Measurements from ENCODE around the gene TTI1.

The TTI1 gene

GRCh38 chr20:37958856-37959520 is 74.3 kb downstream of the TTI1 start:
- no peak for DNase-seq

GRCh38 chr20:37956107-37956585 is 77.1 kb downstream of the TTI1 start:
- no peak for DNase-seq

GRCh38 chr20:37955511-37955910 is 77.7 kb downstream of the TTI1 start:
- DNase-seq: no peak

- no peak for DNase-seq
Measured at GRCh38 chr20:37954626-37955025, 78.6 kb downstream of the TTI1 start.

GRCh38 chr20:37954190-37954589 is 79.1 kb downstream of the TTI1 start:
- DNase-seq: no peak

- no peak for DNase-seq
Measured at GRCh38 chr20:37948956-37949355, 84.3 kb downstream of the TTI1 start.

GRCh38 chr20:37947943-37948342 is 85.3 kb downstream of the TTI1 start:
- DNase-seq: no peak

GRCh38 chr20:37946946-37947345 is 86.3 kb downstream of the TTI1 start:
- DNase-seq: no peak

- DNase-seq: no peak
Measured at GRCh38 chr20:37945091-37945547, 88.1 kb downstream of the TTI1 start.

- DNase-seq: no peak
Measured at GRCh38 chr20:37944456-37944981, 88.7 kb downstream of the TTI1 start.

GRCh38 chr20:37943501-37944455 is 89.5 kb downstream of the TTI1 start:
- no peak for DNase-seq

GRCh38 chr20:37943033-37943432 is 90.2 kb downstream of the TTI1 start:
- no peak for DNase-seq

- DNase-seq: no peak
Measured at GRCh38 chr20:37941992-37942391, 91.3 kb downstream of the TTI1 start.

GRCh38 chr20:37941332-37941731 is 91.9 kb downstream of the TTI1 start:
- no peak for DNase-seq

GRCh38 chr20:37940858-37941257 is 92.4 kb downstream of the TTI1 start:
- DNase-seq: no peak

- DNase-seq: no peak
Measured at GRCh38 chr20:37939701-37940560, 93.3 kb downstream of the TTI1 start.

GRCh38 chr20:37938954-37939353 is 94.3 kb downstream of the TTI1 start:
- DNase-seq: no peak

- no peak for DNase-seq
Measured at GRCh38 chr20:37938181-37938750, 95.0 kb downstream of the TTI1 start.

- no peak for DNase-seq
Measured at GRCh38 chr20:37937686-37938085, 95.6 kb downstream of the TTI1 start.

GRCh38 chr20:37936451-37936850 is 96.8 kb downstream of the TTI1 start:
- DNase-seq: no peak

- DNase-seq: no peak
Measured at GRCh38 chr20:37936041-37936440, 97.2 kb downstream of the TTI1 start.

GRCh38 chr20:37935435-37935834 is 97.8 kb downstream of the TTI1 start:
- no peak for DNase-seq

Data from AML-193 (cell line).